Lung microvascular endothelial cell (primary cell): ENCODE data around the gene TNFSF12. TPM values are rescaled to one million over a fixed set of nuclear protein-coding genes. Genes with fewer than 3 reads are reported as not detected.

Experiments
- DNase-seq, 2 donors: peaks; one replicate each; pipeline versions ENCODE4 v3.0.0 to v3.0.0-alpha.2; 2010; ENCODE audit warnings: low read depth in 2 of 2
- total RNA-seq: library from RNA; depleted of rRNA; stranded (reverse); fragments of >200 nt; gene quantifications from 2 replicates; pipeline ENCODE4 v1.2.1, GENCODE V29; 2014

Gene TNFSF12
- 4.4 and 4.8 TPM in 2 replicates for total RNA-seq

GRCh38 chr17:7548585-7549400 lies at the start of gene TNFSF12:
TSS of gene TNFSF12 (plus strand) at chr17:7549058. CDS start at chr17:7549154, 96 bp downstream.
- peak; percentile 36 to 49 for DNase-seq

DNA sequence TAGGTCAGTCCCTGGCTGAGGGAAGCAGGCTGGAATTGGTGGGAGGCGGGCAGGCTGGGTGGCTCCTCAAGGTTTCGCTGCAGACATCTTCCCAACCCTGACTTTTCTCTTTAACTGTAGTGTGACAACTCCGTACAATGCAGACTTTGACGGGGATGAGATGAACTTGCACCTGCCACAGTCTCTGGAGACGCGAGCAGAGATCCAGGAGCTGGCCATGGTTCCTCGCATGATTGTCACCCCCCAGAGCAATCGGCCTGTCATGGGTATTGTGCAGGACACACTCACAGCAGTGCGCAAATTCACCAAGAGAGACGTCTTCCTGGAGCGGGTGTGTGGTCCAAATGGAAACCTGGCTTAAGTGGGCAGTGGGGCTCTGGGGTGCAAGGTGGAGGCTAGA lies 49.7 kb upstream of the TNFSF12 start:
- no peak for DNase-seq

DNA sequence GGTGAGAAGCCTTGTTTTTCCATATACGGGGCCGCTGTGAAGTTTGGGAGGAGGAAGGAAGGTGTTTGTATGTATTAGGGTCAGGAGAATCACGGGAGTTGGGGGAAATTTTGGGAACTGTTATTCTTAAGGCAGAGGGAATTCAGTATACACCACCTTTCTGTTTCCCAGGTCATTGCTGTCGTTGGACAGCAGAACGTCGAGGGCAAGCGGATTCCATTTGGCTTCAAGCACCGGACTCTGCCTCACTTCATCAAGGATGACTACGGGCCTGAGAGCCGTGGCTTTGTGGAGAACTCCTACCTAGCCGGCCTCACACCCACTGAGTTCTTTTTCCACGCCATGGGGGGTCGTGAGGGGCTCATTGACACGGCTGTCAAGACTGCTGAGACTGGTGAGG lies 47.1 kb upstream of the TNFSF12 start:
- DNase-seq, result no peak

- no peak for DNase-seq
Measured at GRCh38 chr17:7502171-7502847, 46.5 kb upstream of the TNFSF12 start.

- DNase-seq, result peak in 1 of 2 donors; percentile 41
Measured at GRCh38 chr17:7502987-7503386, 45.9 kb upstream of the TNFSF12 start.

DNA sequence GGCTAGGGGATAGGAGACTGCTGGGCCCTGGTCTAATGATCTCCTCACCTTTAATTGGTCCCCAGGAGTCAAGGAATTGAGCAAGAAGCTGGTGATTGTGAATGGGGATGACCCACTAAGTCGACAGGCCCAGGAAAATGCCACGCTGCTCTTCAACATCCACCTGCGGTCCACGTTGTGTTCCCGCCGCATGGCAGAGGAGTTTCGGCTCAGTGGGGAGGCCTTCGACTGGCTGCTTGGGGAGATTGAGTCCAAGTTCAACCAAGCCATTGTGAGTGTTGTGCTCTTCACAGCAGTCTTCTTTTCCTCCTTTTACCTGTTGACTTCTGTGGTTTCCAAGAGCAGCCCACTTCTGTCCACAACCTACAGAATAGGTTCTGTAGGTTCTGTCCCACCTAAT lies 45.3 kb upstream of the TNFSF12 start:
- DNase-seq, result no peak

DNA sequence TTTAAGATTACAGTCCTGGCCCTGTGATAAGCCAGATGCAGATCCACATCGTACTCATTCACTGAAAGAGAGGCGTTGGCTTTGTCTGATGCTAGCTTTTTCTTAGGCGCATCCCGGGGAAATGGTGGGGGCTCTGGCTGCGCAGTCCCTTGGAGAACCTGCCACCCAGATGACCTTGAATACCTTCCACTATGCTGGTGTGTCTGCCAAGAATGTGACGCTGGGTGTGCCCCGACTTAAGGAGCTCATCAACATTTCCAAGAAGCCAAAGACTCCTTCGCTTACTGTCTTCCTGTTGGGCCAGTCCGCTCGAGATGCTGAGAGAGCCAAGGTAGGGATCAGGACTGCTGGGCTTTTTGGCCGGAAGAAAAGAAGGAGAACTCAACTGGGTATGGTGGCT lies 40.7 kb upstream of the TNFSF12 start:
- no peak for DNase-seq

DNA sequence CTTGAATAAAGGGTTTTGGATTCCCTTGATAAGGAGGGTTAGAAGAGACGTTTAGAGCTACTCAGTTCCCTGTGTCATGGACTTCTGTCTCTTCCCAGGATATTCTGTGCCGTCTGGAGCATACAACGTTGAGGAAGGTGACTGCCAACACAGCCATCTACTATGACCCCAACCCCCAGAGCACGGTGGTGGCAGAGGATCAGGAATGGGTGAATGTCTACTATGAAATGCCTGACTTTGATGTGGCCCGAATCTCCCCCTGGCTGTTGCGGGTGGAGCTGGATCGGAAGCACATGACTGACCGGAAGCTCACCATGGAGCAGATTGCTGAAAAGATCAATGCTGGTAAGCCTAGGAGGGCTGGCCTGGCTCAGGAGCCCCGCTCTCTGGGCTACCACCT lies 40.0 kb upstream of the TNFSF12 start:
- no peak for DNase-seq

- DNase-seq, result no peak
Measured at GRCh38 chr17:7509937-7510336, 38.9 kb upstream of the TNFSF12 start.

- peak in 1 of 2 donors; percentile 74 for DNase-seq
Measured at GRCh38 chr17:7511108-7511507, 37.8 kb upstream of the TNFSF12 start.

DNA sequence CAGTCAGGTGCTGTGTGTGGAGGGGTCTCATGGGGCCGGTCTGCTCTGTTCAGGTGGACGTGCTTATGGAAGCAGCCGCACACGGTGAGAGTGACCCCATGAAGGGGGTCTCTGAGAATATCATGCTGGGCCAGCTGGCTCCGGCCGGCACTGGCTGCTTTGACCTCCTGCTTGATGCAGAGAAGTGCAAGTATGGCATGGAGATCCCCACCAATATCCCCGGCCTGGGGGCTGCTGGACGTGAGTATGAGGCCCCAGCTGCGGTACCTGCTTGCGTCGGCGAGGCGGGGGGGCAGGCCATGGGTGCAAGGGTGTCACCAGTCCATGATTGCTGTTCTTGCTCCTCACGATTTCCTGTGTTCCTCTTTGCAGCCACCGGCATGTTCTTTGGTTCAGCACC lies 36.8 kb upstream of the TNFSF12 start:
- no peak for DNase-seq

DNA sequence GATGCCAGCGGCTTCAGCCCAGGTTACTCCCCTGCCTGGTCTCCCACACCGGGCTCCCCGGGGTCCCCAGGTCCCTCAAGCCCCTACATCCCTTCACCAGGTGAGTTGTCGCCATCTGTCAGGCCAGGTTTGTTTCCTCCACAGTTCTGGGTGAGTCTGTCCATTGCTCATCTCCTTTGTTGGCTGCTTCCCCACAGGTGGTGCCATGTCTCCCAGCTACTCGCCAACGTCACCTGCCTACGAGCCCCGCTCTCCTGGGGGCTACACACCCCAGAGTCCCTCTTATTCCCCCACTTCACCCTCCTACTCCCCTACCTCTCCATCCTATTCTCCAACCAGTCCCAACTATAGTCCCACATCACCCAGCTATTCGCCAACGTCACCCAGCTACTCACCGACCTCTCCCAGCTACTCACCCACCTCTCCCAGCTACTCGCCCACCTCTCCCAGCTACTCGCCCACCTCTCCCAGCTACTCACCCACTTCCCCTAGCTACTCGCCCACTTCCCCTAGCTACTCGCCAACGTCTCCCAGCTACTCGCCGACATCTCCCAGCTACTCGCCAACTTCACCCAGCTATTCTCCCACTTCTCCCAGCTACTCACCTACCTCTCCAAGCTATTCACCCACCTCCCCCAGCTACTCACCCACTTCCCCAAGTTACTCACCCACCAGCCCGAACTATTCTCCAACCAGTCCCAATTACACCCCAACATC lies 35.9 kb upstream of the TNFSF12 start:
- no peak for DNase-seq

GRCh38 chr17:7513850-7514419 lies 34.9 kb upstream of the TNFSF12 start:
- no peak for DNase-seq

DNA sequence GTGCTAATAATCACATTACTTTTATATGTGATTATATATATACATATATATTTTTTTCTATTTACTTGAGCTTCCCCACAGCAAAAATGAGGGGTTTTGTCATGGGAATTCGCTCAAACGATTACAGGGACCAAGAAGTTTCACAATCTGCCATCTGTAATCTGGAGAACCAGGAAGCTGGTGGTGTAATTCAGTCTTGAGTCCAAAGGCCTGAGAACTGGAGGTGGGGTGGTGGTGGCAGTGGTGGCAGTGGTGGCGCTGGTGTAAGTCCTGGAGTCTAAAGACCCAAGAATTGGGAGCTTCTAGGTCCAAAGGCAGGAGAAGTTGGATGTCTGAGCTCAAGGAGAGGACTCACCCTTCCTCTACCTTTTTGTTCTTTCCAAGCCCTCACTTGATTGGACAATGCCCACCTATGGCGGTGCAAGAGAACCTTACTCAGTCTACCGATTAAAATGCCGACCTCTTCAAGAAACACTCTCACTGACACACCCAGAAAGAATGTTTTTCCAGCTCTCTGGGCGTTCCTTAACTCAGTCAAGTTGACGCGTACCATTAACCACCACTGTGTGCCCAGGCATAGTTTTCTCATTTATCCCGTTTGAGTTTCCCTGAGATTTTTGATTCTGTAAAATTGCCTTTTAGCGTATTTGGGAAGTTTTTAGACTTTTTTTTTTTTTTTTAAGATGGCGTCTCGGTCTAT lies 32.8 kb upstream of the TNFSF12 start:
- DNase-seq, result no peak

GRCh38 chr17:7523033-7523432 lies 25.8 kb upstream of the TNFSF12 start:
- peak; percentile 22 to 32 for DNase-seq

DNA sequence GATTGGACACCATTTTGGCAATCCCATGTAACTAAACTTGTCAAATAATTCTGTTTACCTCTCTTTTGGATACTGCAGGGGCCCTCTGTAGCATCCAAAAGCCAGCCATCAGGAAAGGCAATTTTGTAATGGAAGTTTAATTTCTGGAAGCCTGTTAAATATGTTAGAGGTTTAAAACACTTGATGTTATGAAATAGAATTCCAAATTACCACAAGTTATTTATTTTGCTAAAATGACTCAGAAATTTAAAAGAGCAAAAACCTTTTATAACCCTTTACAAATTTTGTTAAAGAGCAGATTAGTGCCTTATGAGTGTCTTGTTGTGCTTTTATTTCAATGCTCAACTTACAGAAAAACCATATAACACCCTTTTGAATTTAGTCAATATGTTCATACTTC lies 20.0 kb upstream of the TNFSF12 start:
- DNase-seq, result no peak

- no peak for DNase-seq
Measured at GRCh38 chr17:7530023-7530900, 18.6 kb upstream of the TNFSF12 start.

- DNase-seq, result no peak
Measured at GRCh38 chr17:7538050-7538449, 10.8 kb upstream of the TNFSF12 start.

- peak in 1 of 2 donors; percentile 66 for DNase-seq
Measured at GRCh38 chr17:7538891-7539545, 9.8 kb upstream of the TNFSF12 start.
